Chondrocyte (in vitro differentiated cells): ENCODE measurements around the gene RNF186. TPM values are rescaled to one million over a fixed set of nuclear protein-coding genes. Genes with fewer than 3 reads are reported as not detected.
A peak's percentile ranks its signal among the peaks of the same experiment; 100 is the strongest.

Source experiments
- DNase-seq: peaks from one replicate; pipeline ENCODE4 v3.0.0; 2021; ENCODE audit warnings: mixed read lengths, low spot score
- H3K27ac Mint-ChIP-seq: one replicate; pipeline ENCODE4 v1.8.0; 2021; ENCODE audit warnings: mild to moderate bottlenecking, moderate library complexity, mixed read lengths; ENCODE audit not compliant: unreplicated experiment
- H3K27me3 Mint-ChIP-seq: 2 replicates; pipeline ENCODE4 v1.8.0; 2021; ENCODE audit warnings: low read depth, mixed read lengths
- H3K36me3 Mint-ChIP-seq: 2 replicates; pipeline ENCODE4 v1.8.0; 2021; ENCODE audit warnings: low read depth, mixed read lengths
- H3K4me1 Mint-ChIP-seq: 2 replicates; pipeline ENCODE4 v1.8.0; 2021; ENCODE audit warnings: low read depth, mild to moderate bottlenecking, mixed read lengths
- H3K4me3 Mint-ChIP-seq: one replicate; pipeline ENCODE4 v1.8.0; 2021; ENCODE audit warnings: mild to moderate bottlenecking, moderate library complexity, mixed read lengths; ENCODE audit not compliant: unreplicated experiment
- H3K9me3 Mint-ChIP-seq: 2 replicates; pipeline ENCODE4 v1.8.0; 2021; ENCODE audit warnings: low read depth, mixed read lengths
- CTCF ChIP-seq: fragments of 200-600 bp; sonication (generic); IDR thresholded peaks from 2 replicates; pipeline ENCODE4 v1.5.0; 2021; ENCODE audit warnings: antibody characterized with exemption, mild to moderate bottlenecking, moderate library complexity
- total RNA-seq: library from RNA; stranded (reverse); gene quantifications from 3 replicates; pipeline ENCODE4 v1.2.1, GENCODE V29; 2021

Gene RNF186
- total RNA-seq, 1 donor from 2014 or later: not detected

- peaks cover 38% of the 10 kb centered on the region for H3K4me1 Mint-ChIP-seq
- no peaks in the 10 kb centered on the region for H3K36me3 Mint-ChIP-seq
- H3K27ac Mint-ChIP-seq: no peak overlapping the region
- DNase-seq: no peak
- TF ChIP-seq CTCF: no peak
- H3K27me3 Mint-ChIP-seq: no peaks in the 10 kb centered on the region
- H3K4me3 Mint-ChIP-seq: no peak overlapping the region
- no peaks in the 10 kb centered on the region for H3K9me3 Mint-ChIP-seq
Measured at GRCh38 chr1:19770436-19771190, 44.5 kb downstream of the RNF186 start.

- Mint-ChIP-seq H3K27ac (peak overlapping the region; percentile 71), H3K27me3 (no peaks in the 10 kb centered on the region), H3K4me1 (peaks cover 47% of the 10 kb centered on the region), H3K9me3 (no peaks in the 10 kb centered on the region), H3K4me3 (no peak overlapping the region), H3K36me3 (no peaks in the 10 kb centered on the region)
- no peak for TF ChIP-seq CTCF
- DNase-seq: no peak
Measured at GRCh38 chr1:19769211-19769932, 45.7 kb downstream of the RNF186 start.

GRCh38 chr1:19768353-19769210 lies 46.5 kb downstream of the RNF186 start:
- no peak for DNase-seq
- peaks cover 47% of the 10 kb centered on the region for H3K4me1 Mint-ChIP-seq

GRCh38 chr1:19765623-19766022 lies 49.5 kb downstream of the RNF186 start:
- H3K36me3 Mint-ChIP-seq: no peaks in the 10 kb centered on the region
- DNase-seq: no peak
- peaks cover 2% of the 10 kb centered on the region for H3K27me3 Mint-ChIP-seq
- peaks cover 47% of the 10 kb centered on the region for H3K4me1 Mint-ChIP-seq
- no peak overlapping the region for H3K4me3 Mint-ChIP-seq
- H3K9me3 Mint-ChIP-seq: no peaks in the 10 kb centered on the region
- peak overlapping the region; percentile 64 for H3K27ac Mint-ChIP-seq
- no peak for TF ChIP-seq CTCF

More at GRCh38 chr1:19768353-19769210, 46.5 kb downstream of the RNF186 start:
- Mint-ChIP-seq H3K27ac (peak overlapping the region; percentile 86), H3K9me3 (no peaks in the 10 kb centered on the region), H3K27me3 (no peaks in the 10 kb centered on the region), H3K4me3 (no peak overlapping the region), H3K36me3 (no peaks in the 10 kb centered on the region)
- no peak for TF ChIP-seq CTCF

GRCh38 chr1:19764848-19765247 lies 50.2 kb downstream of the RNF186 start:
- DNase-seq: no peak
- Mint-ChIP-seq H3K9me3 (no peaks in the 10 kb centered on the region), H3K27me3 (peaks cover 2% of the 10 kb centered on the region), H3K4me1 (peaks cover 46% of the 10 kb centered on the region), H3K27ac (peak overlapping the region; percentile 19), H3K4me3 (no peak overlapping the region), H3K36me3 (peaks cover 3% of the 10 kb centered on the region)
- TF ChIP-seq CTCF: no peak
